Stimulated activated CD4-positive, alpha-beta T cell treated with anti-CD3 and anti-CD28 coated beads, TNF-alpha, amount 100 ng/mL, for 1 hour (primary cell): ENCODE results near the gene RCAN3.

Experiments used
- DNase-seq, 3 donors: peaks; one replicate each; pipeline ENCODE4 v3.0.0-alpha.2; 2020; ENCODE audit warnings: low read depth in 3 of 3, low spot score in 1 of 3

RCAN3 gene

DNA sequence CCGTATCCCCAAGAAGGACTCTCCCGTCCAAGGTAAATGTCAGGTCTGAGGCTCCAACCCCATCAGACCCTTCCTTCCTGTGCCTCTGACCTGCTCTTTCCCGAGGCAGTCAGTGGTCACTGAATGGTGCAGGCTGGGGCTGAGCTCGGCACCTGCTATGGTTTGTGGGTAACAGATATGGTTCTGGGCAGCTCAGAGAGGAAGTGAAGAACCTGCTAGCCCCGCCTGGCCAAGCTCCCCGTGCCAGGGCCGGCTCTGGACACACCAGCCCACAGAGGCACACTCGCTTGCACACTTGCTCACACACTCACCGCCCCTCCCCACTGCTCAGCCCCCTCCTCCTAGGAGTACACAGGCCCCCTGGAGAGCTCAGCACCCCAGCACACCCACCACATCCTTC, 69.7 kb downstream of the RCAN3 start:
- DNase-seq, result no peak

DNA sequence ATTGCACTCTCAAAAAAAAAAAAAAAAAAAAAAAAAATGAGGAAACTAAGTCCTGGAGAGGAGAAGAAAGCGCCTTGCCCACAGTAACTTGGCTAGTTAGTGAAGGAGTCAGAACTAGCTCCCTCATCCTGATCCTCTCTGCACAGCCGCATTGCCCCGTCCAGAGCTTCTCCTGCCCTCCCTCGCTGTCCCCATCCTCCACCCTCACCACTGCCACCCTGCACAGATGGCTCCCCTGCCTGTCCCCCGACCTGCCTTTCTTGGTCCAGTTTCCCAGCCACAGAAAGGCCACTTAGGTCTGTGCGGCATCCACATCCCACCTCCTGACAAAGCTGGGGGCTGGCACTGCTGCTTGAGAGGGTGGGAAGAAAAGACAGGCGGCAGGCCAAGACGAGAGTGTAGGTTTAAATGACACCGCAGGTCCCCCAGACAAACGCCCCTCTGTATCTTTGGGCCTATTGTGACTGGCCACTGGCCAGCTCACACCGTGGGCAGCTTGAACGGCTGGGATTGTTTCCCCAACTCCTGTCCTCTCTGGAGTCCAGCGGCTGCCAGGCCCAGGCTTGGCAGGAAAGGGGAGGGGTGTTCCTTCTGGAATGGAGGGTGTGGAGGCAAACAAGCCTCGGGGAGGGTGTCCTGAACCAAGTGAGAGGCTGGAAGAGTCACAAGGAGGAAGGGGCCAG, 73.4 kb downstream of the RCAN3 start:
- DNase-seq, result no peak

DNA sequence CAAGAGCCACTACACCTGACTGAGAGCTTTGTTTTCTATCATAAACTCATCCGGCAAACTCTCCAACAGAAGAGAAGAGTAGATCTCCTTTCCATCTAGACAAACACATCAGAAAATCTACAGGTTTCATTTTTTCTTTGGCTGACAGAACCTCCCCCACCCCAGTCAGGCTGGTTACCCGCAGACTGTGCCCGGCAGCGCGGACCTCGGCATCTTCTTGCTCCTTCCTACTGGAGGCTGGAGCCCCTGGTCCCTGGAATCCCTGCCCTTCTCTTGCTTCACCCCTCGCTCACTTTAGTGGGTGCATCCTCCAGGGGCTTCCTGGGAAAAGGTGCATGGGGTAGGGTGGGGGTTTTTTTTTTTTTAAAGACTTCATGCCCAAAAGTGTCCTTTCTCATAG, 76.2 kb downstream of the RCAN3 start:
- no peak for DNase-seq

GRCh38 chr1:24580756-24581155, 78.1 kb downstream of the RCAN3 start:
- DNase-seq, result no peak

DNA sequence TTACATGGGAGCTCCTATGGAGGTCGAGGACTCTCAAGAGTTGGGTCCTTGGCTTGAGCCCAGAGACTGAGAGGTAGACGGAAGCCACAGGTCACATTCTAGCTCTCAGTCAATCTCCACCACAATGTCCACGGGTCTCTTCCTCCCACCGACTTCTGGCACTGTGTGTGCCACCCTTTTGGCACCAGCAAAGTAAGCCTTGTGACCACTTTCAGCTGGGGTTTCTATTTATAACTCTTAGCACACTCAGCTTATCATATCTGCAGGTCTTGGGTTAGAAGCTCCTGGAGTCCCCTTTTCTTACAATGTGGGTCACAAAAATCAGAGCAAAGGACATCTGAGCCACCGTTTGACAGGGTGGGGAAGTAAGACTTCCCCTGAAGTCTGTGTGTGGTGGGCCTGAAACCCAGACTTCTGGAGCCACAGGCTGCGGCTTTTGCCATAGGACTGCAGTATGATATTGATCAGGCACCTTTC, 81.6 kb downstream of the RCAN3 start:
- no peak for DNase-seq

- no peak for DNase-seq
Measured at GRCh38 chr1:24586119-24586518, 83.5 kb downstream of the RCAN3 start.

- peak in 2 of 3 donors; percentile 19 to 27 for DNase-seq
Measured at GRCh38 chr1:24586970-24587820, 84.6 kb downstream of the RCAN3 start.

DNA sequence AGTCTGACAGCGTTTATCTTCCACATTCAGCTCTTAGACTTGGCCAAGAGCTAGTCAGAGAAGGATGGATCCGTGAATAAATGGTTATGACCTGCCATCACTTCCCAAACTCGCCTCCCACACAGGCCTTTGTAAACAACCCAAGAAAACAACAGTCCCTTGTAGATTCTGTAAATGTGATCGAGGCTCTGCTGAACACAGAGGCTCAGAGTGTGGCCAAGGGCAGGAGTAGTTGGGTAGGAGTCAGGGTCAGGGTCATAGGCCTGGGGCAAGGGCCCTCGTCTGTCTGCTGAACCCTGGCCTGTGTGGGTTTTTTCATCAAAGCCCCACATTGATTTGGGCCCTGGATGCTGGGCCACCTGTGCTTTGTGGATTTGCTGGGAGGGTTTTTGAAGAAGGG, 85.9 kb downstream of the RCAN3 start:
- no peak for DNase-seq

GRCh38 chr1:24589200-24589599, 86.6 kb downstream of the RCAN3 start:
- no peak for DNase-seq
